GM21737 (cell line): ENCODE results near the gene HDAC9.

Source experiments
- ATAC-seq: cut with Tn5 transposase; IDR thresholded peaks from one replicate; pipeline ENCODE4 v1.9.1; 2021; ENCODE audit warnings: mild to moderate bottlenecking, moderate library complexity; ENCODE audit not compliant: unreplicated experiment

The HDAC9 gene

DNA sequence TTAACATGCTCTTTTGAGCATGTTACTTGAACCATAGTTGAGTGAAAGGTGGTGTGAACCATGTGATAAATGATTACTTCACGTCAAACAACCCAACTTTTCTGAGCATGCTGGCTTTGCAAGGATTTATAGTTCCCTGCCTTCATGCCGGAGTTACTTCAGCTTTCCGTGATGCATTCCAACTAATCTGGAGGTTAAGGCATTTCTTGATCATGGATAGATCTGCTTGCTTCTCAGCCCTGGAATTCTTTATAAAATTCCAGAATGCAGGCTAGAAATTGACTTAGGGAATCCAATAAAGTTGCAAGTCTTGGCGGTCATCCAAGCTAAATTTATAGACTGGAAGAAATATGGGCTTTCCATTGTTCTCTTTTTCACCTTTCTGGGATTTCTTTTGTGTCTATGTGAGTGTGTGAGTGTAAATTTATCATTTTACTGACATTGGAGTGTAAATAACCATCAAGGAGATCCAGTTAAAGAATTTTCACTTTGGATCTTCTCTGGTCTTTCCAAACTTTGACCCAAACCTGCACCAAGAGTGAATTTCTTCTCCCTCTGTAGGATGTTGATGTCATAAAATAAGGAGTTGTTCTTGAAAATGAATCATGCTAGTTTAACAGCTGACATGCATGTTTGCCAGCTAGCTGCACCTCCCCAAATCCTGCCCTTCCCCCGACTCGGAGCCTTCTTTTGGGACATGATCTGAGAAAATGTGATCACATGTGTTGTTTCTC, 332.9 kb downstream of the HDAC9 start:
- no peak for ATAC-seq

DNA sequence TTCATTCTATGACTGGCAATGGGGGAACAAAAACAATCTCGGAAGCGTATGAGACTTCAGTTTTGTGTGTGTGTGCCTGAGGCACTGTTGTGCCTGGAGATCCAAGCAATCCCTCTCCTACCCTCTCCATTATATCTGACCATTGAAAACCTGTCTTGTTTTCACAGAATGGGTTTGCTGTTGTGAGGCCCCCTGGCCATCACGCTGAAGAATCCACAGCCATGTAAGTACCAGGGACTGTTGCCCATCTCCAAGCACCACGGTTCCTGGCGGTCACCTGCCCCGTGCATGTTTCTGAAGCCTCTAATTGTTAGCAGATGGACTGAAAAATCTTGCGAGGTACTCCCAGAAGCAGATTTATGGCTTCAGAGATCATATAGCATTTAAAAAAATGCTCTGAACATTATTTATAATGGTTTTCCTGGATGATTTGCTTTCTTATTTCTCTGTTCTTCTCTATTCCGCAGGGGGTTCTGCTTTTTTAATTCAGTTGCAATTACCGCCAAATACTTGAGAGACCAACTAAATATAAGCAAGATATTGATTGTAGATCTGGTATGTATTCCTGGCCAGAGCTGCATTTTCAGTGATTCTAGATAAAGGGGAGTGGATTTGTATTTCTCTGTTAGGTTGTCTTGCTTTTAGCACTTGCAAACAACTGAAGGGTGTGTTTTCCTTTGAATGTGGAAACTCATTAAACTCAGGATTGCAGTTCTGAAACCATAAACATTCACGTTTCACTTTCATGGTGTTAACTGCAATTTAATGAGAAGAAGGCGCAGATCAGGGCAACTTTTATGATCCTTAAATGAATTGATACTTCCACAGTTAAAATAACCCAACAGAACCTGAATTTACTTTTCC, 333.7 kb downstream of the HDAC9 start:
- no peak for ATAC-seq

DNA sequence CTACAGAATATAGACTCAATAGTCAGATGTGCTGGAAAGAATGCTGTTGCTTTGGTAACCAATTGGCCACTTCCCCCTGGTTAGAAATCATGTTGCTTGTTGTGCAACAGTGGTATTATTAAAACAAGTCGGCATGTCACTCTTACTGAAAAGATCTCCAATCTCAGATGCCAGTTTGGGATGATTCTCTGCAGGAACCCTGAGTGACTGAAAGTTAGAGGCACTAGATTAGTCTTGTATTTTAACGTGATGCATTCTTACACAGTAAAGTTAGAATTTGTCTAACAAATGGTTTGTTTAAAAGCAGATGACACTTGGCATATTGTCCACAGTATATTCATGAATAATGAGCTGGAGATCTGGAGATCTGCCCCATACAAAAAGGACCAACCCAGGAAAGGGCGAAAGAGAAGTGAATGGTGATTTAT, 334.3 kb downstream of the HDAC9 start:
- no peak for ATAC-seq

DNA sequence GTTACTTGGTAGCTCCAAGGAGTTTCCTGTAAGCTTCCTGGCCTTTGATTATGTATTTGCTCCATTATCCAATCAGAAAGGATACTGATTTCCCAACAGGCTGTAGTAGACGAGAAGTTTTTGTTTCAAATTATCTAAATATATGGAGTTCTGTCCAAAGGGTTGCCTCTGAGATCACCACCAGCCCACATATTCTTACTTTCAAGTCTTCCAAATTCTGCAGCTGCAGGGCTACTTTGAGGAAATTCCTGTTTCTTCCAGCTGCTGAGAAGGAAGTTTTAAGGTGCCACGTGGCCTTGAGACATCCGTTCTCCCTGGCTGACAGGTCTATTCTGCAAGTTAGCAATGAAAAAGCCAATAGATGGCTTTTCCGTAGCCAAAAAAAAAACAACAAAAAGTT, 335.9 kb downstream of the HDAC9 start:
- no peak for ATAC-seq

DNA sequence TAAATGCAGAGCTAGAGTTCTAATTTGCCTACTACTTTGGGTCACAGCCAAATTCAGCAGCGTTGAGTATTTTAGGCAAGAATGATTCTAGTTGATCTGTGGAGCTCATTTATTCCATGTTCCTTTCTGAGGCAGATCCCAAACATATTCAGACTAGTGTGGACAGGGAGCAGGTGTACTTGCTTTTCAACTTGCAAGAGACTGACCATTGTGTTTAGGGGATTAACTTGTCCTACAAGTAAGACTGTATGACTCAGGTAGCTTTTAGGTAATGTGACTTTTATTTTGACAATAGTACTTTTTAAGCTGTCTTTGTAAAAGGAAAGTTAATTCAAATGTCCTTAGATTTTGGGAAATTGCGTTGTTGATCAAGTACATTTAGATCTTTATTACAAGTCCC, 336.4 kb downstream of the HDAC9 start:
- no peak for ATAC-seq

DNA sequence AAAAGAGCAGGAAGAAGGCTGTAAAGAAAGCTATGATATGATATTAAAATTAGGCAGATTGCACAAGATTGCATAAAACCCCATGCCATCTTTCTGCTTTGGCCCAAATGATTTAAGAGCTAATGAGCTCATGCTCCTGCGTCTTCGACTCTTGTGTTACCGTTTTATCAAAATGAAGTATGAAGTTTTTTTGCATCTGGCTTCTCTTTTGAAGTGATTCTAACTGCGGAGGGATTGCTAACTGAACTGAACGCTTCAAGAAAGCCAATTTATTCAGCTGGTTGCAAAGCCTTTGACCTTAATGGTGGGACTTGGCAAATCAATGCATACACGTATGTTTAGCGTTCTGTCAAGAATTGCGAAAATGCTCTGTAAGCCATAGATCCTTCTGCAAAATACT, 339.0 kb downstream of the HDAC9 start:
- no peak for ATAC-seq

DNA sequence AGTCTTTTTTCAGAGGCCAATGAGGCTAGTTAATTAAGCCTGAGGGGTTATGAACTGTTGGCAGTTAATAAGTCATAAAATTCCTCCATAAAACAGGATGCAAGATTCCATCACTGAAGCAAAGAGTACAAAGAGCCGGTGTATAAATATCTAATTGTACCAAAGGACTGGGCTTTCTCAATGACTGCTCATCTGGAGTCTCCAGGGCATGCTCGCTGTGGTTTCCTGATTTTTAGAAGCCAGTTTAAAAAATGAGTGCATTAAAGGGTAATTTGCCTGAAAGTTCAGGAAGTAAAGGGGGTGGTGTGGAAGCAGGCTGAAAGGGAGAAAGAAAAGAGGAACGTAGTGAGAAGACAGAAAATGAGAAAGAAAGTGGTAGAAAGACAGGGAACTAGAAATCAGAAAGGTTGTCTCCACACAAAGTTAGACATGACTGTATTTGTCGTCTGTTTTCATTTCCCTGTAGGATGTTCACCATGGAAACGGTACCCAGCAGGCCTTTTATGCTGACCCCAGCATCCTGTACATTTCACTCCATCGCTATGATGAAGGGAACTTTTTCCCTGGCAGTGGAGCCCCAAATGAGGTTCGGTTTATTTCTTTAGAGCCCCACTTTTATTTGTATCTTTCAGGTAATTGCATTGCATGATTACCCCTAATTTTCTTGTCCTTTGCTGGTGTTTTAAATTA, 339.6 kb downstream of the HDAC9 start:
- ATAC-seq = no peak

DNA sequence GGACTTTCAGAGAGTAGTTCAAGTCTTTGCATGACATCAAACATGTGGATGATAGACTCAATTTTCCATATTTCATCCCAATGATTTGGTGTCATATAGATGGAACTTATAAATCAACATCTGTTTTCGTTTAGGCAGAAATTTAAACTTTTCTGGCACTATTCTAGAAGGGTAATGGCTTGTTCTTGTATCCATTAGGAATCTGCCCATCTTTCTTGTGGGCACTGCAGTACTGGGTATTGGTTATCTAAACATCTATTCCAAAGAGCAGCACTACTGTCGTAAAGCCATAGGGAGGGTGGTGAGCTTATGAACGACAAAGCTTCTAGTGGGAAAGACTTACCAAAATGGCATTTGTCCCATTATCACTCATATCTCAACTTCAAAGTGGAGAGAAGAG, 348.4 kb downstream of the HDAC9 start:
- ATAC-seq = no peak

DNA sequence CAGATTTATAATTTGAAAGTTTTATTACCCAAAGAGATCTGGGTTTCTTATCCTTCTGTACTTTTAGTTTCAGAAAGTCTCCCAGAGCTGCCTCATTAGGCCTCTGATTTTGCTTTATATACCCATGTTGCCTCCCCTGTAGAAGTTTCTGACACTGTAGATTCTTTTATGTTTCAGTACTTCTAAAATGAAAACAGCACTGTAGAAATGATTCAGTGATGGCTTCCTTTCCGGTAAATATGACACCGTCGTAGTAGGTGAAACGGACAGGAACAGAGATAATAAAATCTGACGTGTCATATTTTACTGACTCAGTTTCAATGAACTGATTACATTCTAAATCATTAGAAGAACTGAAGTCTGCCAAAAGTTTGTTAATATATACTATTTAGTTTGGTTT, 349.2 kb downstream of the HDAC9 start:
- ATAC-seq = no peak

DNA sequence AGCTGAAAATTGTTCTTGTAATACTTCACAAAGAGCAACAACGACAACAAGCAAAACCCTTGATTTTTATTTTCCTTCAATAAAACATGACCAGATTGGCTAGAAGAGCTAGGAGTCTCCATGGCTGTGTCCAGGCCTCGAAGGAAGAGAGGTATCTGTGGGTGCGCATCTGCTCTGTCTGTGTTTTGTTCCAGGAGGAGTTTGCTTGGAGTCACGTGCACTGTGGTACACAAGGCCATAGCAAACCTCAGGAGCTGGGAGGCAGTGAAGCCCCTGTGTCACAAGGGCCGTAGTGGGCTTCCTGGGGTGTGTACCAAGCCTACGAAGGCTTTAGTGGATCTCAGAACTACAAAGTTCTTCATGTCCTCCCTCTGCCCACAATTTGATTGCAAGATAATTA, 350.2 kb downstream of the HDAC9 start:
- ATAC-seq = no peak

DNA sequence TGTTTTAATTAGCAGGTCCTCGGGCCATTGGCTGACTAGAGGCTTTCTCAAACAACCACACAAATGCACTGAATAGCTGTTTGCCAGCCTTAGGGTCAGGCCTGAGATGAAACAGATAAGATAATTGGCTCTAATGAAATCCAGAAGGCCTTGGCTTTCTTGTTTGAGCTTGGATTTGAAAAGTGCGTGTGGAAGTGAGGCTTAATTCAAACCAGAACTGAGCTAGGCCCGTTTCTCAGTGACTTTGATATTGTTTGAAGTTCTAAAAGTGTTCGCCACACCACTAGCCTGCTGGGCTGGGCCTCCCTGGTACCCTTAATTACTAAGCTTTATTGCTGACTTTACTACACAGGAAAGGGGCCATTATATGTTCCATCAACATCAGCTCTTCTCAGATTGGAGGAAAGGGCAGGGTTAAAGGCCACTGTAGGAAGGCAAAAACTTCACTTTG, 351.2 kb downstream of the HDAC9 start:
- no peak for ATAC-seq

DNA sequence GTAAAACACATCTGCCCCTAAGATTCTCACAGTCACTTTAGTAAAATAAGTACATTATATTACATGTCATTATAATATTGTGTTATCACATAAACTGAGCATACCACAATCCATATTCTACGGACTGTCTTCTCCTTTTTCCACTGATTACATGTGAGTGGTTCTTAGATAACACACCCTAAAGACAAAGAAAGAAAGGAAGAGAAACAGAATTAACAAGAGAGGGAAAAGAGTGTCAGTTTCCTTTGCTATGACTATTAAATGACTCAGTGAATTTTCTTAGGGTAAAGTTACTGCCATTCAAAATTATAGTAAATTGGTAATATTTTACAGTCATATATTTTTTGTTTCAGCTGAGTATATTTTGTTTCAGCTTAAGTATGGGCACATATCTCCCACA, 353.6 kb downstream of the HDAC9 start:
- no peak for ATAC-seq

DNA sequence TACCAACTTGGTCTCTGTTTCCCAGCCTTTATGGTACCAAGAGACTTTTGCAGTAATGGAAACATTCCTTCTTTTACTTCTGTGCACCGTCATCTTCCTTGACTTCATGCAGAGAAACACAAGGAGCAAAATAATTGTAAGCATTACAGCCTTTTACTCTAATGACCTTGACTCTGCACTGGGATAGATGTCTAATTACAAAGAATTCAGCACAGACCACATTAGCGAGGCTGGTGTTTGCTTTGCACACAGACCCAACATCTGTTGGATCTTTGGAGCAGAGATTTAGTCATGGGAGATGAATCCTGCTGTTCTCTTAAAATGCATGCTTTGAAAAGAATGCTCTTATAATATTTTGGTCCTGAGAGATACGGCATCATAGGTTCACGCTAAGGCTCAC, 360.2 kb downstream of the HDAC9 start:
- no peak for ATAC-seq

DNA sequence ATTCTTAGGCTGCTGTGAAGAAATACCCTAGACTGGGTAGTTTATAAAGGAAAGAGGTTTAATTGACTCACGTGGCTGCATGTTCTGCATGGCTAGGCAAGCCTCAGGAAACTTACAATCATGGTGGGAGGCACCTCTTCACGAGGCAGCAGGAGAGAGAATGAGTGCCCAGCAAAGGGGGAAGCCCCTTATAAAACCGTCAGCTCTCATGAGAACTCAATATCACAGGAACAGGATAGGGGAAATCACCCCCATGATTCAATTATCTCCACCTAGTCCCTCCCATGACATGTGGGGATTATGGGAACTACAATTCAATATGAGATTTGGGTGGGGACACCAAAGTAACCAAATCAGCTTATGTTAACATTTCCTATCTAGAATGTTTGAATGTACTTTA, 362.7 kb downstream of the HDAC9 start:
- ATAC-seq = no peak

DNA sequence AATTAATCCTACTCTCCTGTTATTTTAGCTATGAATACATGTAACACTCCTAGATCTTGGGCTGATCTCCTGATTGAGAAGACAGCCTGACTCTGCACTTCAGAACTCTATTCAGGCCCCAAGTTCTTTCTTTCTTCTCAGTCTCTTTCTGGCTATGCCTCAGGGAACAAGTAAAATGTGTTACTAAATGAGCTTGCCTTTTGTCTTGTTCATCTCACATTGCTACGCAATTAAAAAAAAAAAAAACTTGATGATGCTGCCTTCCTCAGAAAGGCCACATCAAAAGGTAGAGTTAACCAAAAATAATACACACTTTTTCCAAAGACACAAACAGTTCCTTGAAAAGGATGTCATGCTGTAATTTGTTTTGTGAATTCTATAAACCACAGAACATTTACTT, 363.8 kb downstream of the HDAC9 start:
- no peak for ATAC-seq

DNA sequence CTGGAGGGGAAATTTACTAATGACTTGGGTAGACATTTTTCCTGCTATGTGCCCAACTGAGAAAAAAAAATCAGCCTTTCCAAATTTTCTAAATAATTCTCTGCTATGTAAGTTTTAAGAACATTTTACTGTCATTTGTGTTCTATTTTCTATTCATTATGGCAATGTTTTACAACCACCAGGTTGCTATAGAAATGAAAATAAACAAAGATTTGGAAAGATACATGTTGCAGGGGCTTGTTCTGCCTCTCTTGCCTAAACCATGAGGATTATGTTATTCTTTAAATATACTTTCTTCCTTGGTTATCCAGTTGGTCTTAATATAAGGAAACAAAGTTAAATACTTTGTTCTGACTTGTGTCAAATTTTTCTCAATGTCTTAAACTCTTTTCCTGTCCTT, 364.7 kb downstream of the HDAC9 start:
- ATAC-seq = no peak

DNA sequence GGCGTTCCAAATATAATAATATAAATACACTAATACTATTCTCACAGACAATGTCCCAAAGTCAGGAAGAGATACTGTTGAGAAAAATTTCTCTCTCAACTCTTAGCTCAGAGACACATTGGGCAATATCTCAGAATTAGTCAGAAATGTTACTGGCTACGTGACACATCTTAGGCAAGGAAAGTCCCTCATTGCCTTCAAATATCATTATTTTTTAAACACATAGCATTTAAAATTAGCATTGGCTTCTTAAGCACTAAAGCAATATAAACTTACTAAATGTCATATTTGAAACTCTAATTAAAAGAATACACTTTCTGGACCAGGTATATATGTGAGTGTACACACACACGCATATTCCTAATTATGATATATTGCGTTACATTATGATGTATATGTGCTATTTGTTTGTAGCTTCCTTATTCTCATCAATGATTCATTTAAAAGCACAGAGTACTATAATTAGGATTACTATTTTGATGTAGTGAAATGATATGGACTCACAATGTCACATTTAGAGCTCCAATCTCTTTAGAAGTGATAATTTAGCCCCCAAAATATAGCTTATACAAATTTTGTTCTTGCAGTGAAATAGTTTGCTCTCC, 366.1 kb downstream of the HDAC9 start:
- ATAC-seq = no peak

DNA sequence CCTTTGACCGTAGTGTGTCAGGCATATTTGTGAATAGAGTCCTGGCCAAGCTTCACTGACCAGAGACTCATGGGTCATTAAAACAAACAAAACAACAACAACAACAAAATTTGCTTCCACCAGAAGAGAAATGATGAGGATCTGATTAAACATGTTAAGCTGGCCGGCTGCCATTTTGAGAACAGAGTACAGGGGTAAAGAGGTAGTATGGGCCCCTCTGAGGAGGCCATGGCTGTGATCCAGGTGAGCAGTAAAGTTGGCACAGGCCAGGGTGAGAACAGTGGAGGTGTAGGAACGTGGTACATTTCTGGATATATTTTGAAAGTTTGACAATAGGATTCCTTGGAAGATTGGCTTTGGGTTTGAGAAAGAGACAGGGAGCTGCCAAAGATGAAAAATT, 369.4 kb downstream of the HDAC9 start:
- ATAC-seq = no peak

DNA sequence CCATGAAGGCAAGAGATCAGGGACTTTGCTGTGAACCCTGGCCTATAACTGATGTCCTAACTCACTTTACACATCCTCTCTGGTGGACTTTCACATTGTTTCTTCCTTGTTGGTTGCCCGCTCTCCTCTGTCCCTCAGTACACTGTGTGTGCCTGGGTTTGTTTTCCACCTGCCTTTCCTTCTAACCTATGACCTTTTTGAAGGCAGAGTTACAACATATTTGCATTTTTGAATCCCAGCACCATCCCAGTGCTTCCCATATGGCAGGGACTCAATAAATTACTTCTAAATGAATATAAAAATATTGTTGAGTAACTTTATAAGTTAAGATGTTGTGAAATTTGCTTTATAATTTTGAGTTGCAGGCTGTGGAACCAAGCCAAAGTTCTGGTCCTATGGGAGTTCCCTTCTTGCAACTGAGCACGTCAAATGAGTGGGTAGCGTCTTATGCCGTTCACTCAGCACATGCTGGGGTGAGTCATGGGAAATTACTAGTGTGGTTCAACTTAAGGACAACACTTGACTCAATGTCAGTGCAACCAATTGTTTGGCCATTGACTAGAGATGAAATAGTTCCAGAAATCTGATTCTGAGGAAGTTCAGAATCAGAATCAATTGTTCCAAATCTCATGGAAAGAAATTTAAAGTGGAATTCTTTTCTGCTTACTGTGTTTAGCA, 370.9 kb downstream of the HDAC9 start:
- ATAC-seq = no peak

DNA sequence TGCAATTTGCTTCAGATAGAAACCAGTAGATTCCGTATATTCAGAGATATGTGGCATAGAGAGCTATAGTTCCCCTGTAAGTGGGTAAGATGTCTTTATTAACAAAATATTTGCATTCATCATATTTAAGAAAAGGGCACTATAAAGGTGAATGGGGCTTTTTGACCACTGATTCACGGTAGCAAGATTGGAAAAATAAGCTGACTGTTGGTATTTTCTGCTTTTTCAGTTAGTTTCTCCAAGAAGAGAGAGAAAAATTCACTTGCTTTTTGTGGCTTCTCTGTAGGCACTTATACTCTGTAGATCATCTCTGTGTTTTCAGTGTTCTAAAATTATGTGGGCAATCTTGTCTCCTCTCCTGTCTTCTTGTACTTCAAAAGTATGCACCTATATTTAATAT, 376.8 kb downstream of the HDAC9 start:
- no peak for ATAC-seq
